SK-N-SH (cell line): Measurements from ENCODE around the gene ARHGAP26. TPM values are rescaled to one million over a fixed set of nuclear protein-coding genes. Genes with fewer than 3 reads are reported as not detected.

Experiments
- CTCF ChIA-PET: fragments of 300-600, 350-600 bp; formaldehyde crosslinking; extraction: SDS; loops from one replicate; lab custom pipeline; 2021; lab: Yijun Ruan, JAX
- POLR2A ChIA-PET: fragments of 350-600 bp; sonication (Branson Sonifier 250); formaldehyde crosslinking; extraction: SDS; loops from one replicate; lab custom pipeline; 2020; ENCODE audit warnings: antibody characterized with exemption, inconsistent platforms; lab: Yijun Ruan, JAX
- DNase-seq: peaks from one replicate; pipeline ENCODE4 v3.0.0; 2012
- H2AFZ ChIP-seq: fragments of 200-600 bp; sonication (generic); 2 replicates; pipeline ENCODE4 v1.8.1; 2016; ENCODE audit warnings: antibody characterized with exemption, mild to moderate bottlenecking, low read depth
- H3F3A ChIP-seq: fragments of 200-600 bp; sonication (generic); replicated peaks from 2 replicates; pipeline ENCODE3; 2016; ENCODE audit warnings: antibody characterized with exemption, mild to moderate bottlenecking; ENCODE audit not compliant: insufficient read depth
- H3K27ac ChIP-seq, 2 experiments: fragments of 200-500 bp in 1 of 2; fragments of 200-600 bp in 1 of 2; sonication (Bioruptor generic) in 1 of 2; sonication (generic), shearing (Covaris generic) in 1 of 2; 2 replicates each; pipeline versions ENCODE4 v1.5.1 to v1.6.1; 2014 to 2016; ENCODE audit warnings: low read depth in 2 of 2, inconsistent platforms in 1 of 2, low read length in 1 of 2, mild to moderate bottlenecking in 1 of 2, mixed read lengths in 1 of 2
- H3K27me3 ChIP-seq: fragments of 200-600 bp; sonication (generic), shearing (Covaris generic); 2 replicates; pipeline ENCODE4 v1.6.1; 2016; ENCODE audit warnings: mixed run types; ENCODE audit not compliant: insufficient read depth
- H3K36me3 ChIP-seq, 2 experiments: fragments of 200-500 bp in 1 of 2; fragments of 200-600 bp in 1 of 2; sonication (Bioruptor generic) in 1 of 2; sonication (generic) in 1 of 2; replicated peaks in 1 of 2; 2 replicates each; pipeline versions ENCODE3 to v1.5.1; 2014 to 2016; ENCODE audit warnings: low read length in 1 of 2, mild to moderate bottlenecking in 1 of 2; ENCODE audit not compliant: insufficient read depth in 2 of 2, control insufficient read depth in 1 of 2
- H3K4me1 ChIP-seq, 2 experiments: fragments of 200-500 bp in 1 of 2; fragments of 200-600 bp in 1 of 2; sonication (Bioruptor generic) in 1 of 2; sonication (generic), shearing (Covaris generic) in 1 of 2; 2 replicates each; pipeline versions ENCODE4 v1.5.1 to v1.6.1; 2014 to 2016; ENCODE audit warnings: low read depth in 1 of 2, low read length in 1 of 2, mixed run types in 1 of 2; ENCODE audit not compliant: insufficient read depth in 2 of 2, control insufficient read depth in 1 of 2
- H3K4me2 ChIP-seq: fragments of 200-600 bp; sonication (generic), shearing (Covaris generic); 2 replicates; pipeline ENCODE4 v1.6.1; 2017; ENCODE audit warnings: mixed run types
- H3K4me3 ChIP-seq, 2 experiments: fragments of 200-500 bp in 1 of 2; fragments of 200-600 bp in 1 of 2; sonication (Bioruptor generic) in 1 of 2; sonication (generic), shearing (Covaris generic) in 1 of 2; 2 replicates each; pipeline versions ENCODE4 v1.5.1 to v1.8.1; 2014 to 2016; ENCODE audit warnings: low read depth in 2 of 2, inconsistent platforms in 1 of 2, low read length in 1 of 2, mild to moderate bottlenecking in 1 of 2, mixed read lengths in 1 of 2, moderate library complexity in 1 of 2
- H3K79me2 ChIP-seq: fragments of 200-600 bp; sonication (generic); 2 replicates; pipeline ENCODE4 v1.8.1; 2017; ENCODE audit warnings: mild to moderate bottlenecking; ENCODE audit not compliant: insufficient read depth
- H3K9ac ChIP-seq: fragments of 200-600 bp; sonication (generic); 2 replicates; pipeline ENCODE4 v1.6.1; 2017; ENCODE audit warnings: mixed run types
- H3K9me2 ChIP-seq: fragments of 200-600 bp; sonication (generic); 2 replicates; pipeline ENCODE4 v1.6.1; 2017; ENCODE audit warnings: mixed run types
- H3K9me3 ChIP-seq: fragments of 200-600 bp; sonication (generic); 2 replicates; pipeline ENCODE4 v1.6.1; 2017; ENCODE audit warnings: mixed run types, mild to moderate bottlenecking, moderate library complexity
- H4K20me1 ChIP-seq: fragments of 200-600 bp; sonication (generic); 2 replicates; pipeline ENCODE4 v1.6.1; 2017; ENCODE audit warnings: mild to moderate bottlenecking, mixed run types; ENCODE audit not compliant: insufficient read depth
- EP300 ChIP-seq, 2 experiments: IDR thresholded peaks; 2 replicates each; pipeline versions ENCODE4 v1.4.0 to v1.6.1; 2012; ENCODE audit warnings: borderline replicate concordance in 1 of 2, low read depth in 1 of 2, low read length in 1 of 2
- FOSL2 ChIP-seq: IDR thresholded peaks from 2 replicates; pipeline ENCODE4 v1.4.0; 2012; ENCODE audit warnings: low read depth, mild to moderate bottlenecking, moderate library complexity, borderline replicate concordance
- FOXJ3 ChIP-seq: sonication (generic); formaldehyde crosslinking; IDR thresholded peaks from 2 replicates; pipeline ENCODE4 v1.5.1; 2020; ENCODE audit warnings: mild to moderate bottlenecking, missing genetic modification reagents
- GABPA ChIP-seq: IDR thresholded peaks from 2 replicates; pipeline ENCODE4 v1.4.0; 2012; ENCODE audit warnings: low read depth, mild to moderate bottlenecking
- MXI1 ChIP-seq: IDR thresholded peaks from 2 replicates; pipeline ENCODE4 v1.6.1; 2012; ENCODE audit warnings: mild to moderate bottlenecking, low read depth, low read length, improper control_type of control experiment
- NFIC ChIP-seq: IDR thresholded peaks from 2 replicates; pipeline ENCODE4 v1.4.0; 2012; ENCODE audit warnings: borderline replicate concordance
- POLR2AphosphoS5 ChIP-seq: IDR thresholded peaks from 2 replicates; pipeline ENCODE4 v1.6.1; 2012; ENCODE audit warnings: low read depth, low read length
- RCOR1 ChIP-seq: fragments of 150-350 bp; IDR thresholded peaks from 2 replicates; pipeline ENCODE4 v1.6.1; 2017; ENCODE audit warnings: antibody characterized with exemption, low read length
- RXRA ChIP-seq: IDR thresholded peaks from 2 replicates; pipeline ENCODE4 v1.4.0; 2012; ENCODE audit warnings: low read depth, mild to moderate bottlenecking, borderline replicate concordance
- SIN3A ChIP-seq: IDR thresholded peaks from 2 replicates; pipeline ENCODE4 v1.6.1; 2012; ENCODE audit warnings: low read depth, mild to moderate bottlenecking, low read length, moderate library complexity, borderline replicate concordance
- TAF1 ChIP-seq: IDR thresholded peaks from 2 replicates; pipeline ENCODE4 v1.6.1; 2012; ENCODE audit warnings: low read depth, mild to moderate bottlenecking, low read length, moderate library complexity, borderline replicate concordance
- TEAD4 ChIP-seq: IDR thresholded peaks from 2 replicates; pipeline ENCODE4 v1.4.0; 2012; ENCODE audit warnings: mild to moderate bottlenecking, borderline replicate concordance; ENCODE audit not compliant: insufficient read depth
- WGBS: methylation state at CpG from one replicate; pipeline ENCODE4 v1.1.6; 2017; ENCODE audit warnings: low lambda C conversion rate; 5-methylcytosine and 5-hydroxymethylcytosine counted together
- polyA plus RNA-seq, 3 experiments: library from polyadenylated mRNA; depleted of rRNA; stranded (reverse); fragments of >200 nt; gene quantifications; 2 replicates each; pipeline ENCODE4 v1.2.3, GENCODE V29; 2012
- TF ChIP-seq, protein P1 (sequence below): IDR thresholded peaks from 2 replicates; pipeline ENCODE4 v1.4.0; 2012; ENCODE audit warnings: low read depth, borderline replicate concordance
- TF ChIP-seq, protein P2 (sequence below): fragments of 200-600 bp; sonication (generic); IDR thresholded peaks from 2 replicates; pipeline ENCODE4 v1.6.1; 2017; ENCODE audit warnings: antibody characterized with exemption, mild to moderate bottlenecking, moderate library complexity
- TF ChIP-seq, protein P3 (sequence below): IDR thresholded peaks from 2 replicates; pipeline ENCODE4 v1.6.1; 2012; ENCODE audit warnings: mild to moderate bottlenecking, low read depth, low read length, moderate library complexity

Gene ARHGAP26
- polyA plus RNA-seq, 1 of the 3 experiments (the other 2 are of a cell fraction), result 6.1 TPM

DNA sequence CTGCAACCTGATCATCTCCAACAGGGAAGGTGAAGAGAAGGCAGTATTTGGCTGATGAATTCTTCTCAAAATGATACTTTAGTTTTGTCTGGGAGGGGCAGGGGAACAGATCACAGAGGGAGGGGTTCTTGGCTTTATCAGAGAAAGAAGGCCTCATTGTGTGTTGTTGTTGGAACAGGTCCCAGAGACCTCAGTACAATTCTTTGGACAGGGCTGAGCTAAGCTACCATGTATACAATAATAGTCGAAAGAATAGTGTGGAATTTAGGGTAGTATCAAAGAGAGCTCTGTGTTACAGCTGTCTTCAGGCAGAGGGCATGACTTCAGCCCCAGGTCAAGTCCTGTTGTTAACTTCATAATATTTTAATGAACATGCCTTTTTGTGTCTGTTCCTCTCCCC is 39.9 kb downstream of the ARHGAP26 start:
- H3F3A ChIP-seq, result no peaks in the 10 kb centered on the region
- H3K4me1 ChIP-seq, result peaks cover 6 to 46% of the 10 kb centered on the region in 2 experiments; a peak in 3 of 4 replicates
- WGBS, result 20% methylated on average over 1 of the region's 1 CpG
- no peaks in the 10 kb centered on the region for H4K20me1 ChIP-seq
- ChIA-PET POLR2A (no interaction called here), CTCF (interaction anchor here (0.8 to 4.7 kb wide), 7 partner anchors 12 to 92 kb away, joined by 3 to 19 read pairs (median 4); no protein-coding TSS in a partner anchor)
- no peaks in the 10 kb centered on the region for H3K79me2 ChIP-seq
- no peaks in the 10 kb centered on the region for H3K27me3 ChIP-seq
- H3K4me2 ChIP-seq, result no peak overlapping the region
- no peaks in the 10 kb centered on the region for H3K9me3 ChIP-seq
- no peak overlapping the region for H3K9ac ChIP-seq
- no peak overlapping the region for H3K4me3 ChIP-seq
- DNase-seq, result no peak
- H2AFZ ChIP-seq, result no peak overlapping the region
- no peaks in the 10 kb centered on the region for H3K36me3 ChIP-seq
- no peaks in the 10 kb centered on the region for H3K9me2 ChIP-seq
- TF ChIP-seq, protein P1, sequence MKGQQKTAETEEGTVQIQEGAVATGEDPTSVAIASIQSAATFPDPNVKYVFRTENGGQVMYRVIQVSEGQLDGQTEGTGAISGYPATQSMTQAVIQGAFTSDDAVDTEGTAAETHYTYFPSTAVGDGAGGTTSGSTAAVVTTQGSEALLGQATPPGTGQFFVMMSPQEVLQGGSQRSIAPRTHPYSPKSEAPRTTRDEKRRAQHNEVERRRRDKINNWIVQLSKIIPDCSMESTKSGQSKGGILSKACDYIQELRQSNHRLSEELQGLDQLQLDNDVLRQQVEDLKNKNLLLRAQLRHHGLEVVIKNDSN, result no peak
- 0 out of 2 replicates have a peak, but pooled peaks have one; percentile 11 for TF ChIP-seq RCOR1
- TF ChIP-seq, protein P2, sequence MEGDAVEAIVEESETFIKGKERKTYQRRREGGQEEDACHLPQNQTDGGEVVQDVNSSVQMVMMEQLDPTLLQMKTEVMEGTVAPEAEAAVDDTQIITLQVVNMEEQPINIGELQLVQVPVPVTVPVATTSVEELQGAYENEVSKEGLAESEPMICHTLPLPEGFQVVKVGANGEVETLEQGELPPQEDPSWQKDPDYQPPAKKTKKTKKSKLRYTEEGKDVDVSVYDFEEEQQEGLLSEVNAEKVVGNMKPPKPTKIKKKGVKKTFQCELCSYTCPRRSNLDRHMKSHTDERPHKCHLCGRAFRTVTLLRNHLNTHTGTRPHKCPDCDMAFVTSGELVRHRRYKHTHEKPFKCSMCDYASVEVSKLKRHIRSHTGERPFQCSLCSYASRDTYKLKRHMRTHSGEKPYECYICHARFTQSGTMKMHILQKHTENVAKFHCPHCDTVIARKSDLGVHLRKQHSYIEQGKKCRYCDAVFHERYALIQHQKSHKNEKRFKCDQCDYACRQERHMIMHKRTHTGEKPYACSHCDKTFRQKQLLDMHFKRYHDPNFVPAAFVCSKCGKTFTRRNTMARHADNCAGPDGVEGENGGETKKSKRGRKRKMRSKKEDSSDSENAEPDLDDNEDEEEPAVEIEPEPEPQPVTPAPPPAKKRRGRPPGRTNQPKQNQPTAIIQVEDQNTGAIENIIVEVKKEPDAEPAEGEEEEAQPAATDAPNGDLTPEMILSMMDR, result no peak
- no peak for TF ChIP-seq TAF1
- no peak for TF ChIP-seq FOSL2
- TF ChIP-seq POLR2AphosphoS5, result no peak
- no peak for TF ChIP-seq SIN3A
- TF ChIP-seq NFIC, result 0 out of 2 replicates have a peak, but pooled peaks have one; percentile 23
- no peak for TF ChIP-seq FOXJ3 (CRISPR knock-in tag)
- no peak for TF ChIP-seq TEAD4
- no peak for TF ChIP-seq EP300 (IDR thresholded peaks at IDR 0.05; ENCODE audit: borderline replicate concordance in 1 of 2, low read depth in 1 of 2, low read length in 1 of 2)
- no peak for TF ChIP-seq MXI1
- TF ChIP-seq RXRA, result no peak
- TF ChIP-seq, protein P3, sequence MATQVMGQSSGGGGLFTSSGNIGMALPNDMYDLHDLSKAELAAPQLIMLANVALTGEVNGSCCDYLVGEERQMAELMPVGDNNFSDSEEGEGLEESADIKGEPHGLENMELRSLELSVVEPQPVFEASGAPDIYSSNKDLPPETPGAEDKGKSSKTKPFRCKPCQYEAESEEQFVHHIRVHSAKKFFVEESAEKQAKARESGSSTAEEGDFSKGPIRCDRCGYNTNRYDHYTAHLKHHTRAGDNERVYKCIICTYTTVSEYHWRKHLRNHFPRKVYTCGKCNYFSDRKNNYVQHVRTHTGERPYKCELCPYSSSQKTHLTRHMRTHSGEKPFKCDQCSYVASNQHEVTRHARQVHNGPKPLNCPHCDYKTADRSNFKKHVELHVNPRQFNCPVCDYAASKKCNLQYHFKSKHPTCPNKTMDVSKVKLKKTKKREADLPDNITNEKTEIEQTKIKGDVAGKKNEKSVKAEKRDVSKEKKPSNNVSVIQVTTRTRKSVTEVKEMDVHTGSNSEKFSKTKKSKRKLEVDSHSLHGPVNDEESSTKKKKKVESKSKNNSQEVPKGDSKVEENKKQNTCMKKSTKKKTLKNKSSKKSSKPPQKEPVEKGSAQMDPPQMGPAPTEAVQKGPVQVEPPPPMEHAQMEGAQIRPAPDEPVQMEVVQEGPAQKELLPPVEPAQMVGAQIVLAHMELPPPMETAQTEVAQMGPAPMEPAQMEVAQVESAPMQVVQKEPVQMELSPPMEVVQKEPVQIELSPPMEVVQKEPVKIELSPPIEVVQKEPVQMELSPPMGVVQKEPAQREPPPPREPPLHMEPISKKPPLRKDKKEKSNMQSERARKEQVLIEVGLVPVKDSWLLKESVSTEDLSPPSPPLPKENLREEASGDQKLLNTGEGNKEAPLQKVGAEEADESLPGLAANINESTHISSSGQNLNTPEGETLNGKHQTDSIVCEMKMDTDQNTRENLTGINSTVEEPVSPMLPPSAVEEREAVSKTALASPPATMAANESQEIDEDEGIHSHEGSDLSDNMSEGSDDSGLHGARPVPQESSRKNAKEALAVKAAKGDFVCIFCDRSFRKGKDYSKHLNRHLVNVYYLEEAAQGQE, result no peak
- no peak for TF ChIP-seq GABPA
- H3K27ac ChIP-seq, result peak overlapping the region in 1 of 2 experiments; percentile 98; a peak in 2 of 4 replicates
